K562 (cell line): ENCODE data around the gene GIPR.

Experiments used
- ARID3A ChIP-seq: IDR thresholded peaks from 2 replicates; pipeline ENCODE4 v1.6.1; 2012; ENCODE audit warnings: low read depth, low read length, improper control_type of control experiment, borderline replicate concordance
- ETS1 ChIP-seq: conservative IDR thresholded peaks from 2 replicates; pipeline ENCODE4 v1.6.1; 2011; ENCODE audit warnings: low read depth, mild to moderate bottlenecking, low read length; ENCODE audit not compliant: control insufficient read depth
- EZH2 ChIP-seq: IDR thresholded peaks from 2 replicates; pipeline ENCODE4 v1.6.1; 2012; ENCODE audit warnings: low read depth, mild to moderate bottlenecking, inconsistent platforms, low read length, borderline replicate concordance
- GTF2A2 ChIP-seq: IDR thresholded peaks from 2 replicates; pipeline ENCODE4 v1.6.1; 2016; ENCODE audit warnings: mild to moderate bottlenecking, missing genetic modification characterization, missing compliant biosample characterization
- HINFP ChIP-seq: fragments of 450-650 bp; conservative IDR thresholded peaks from 2 replicates; pipeline ENCODE4 v1.6.1; 2016; ENCODE audit warnings: missing genetic modification characterization, low read depth, mild to moderate bottlenecking, control low read depth, missing compliant biosample characterization
- LEF1 ChIP-seq: fragments of 450-650 bp; IDR thresholded peaks from 2 replicates; pipeline ENCODE4 v1.6.1; 2016; ENCODE audit warnings: mild to moderate bottlenecking
- PHF21A ChIP-seq: fragments of 450-650 bp; IDR thresholded peaks from 2 replicates; pipeline ENCODE4 v1.6.1; 2017; ENCODE audit warnings: low read depth, borderline replicate concordance
- RCOR1 ChIP-seq, 2 experiments: IDR thresholded peaks; 2 replicates each; pipeline ENCODE4 v1.6.1; 2012; ENCODE audit warnings: low read depth in 2 of 2, low read length in 2 of 2, borderline replicate concordance in 1 of 2, improper control_type of control experiment in 1 of 2
- SIN3A ChIP-seq, 2 experiments: fragments of 150-350 bp in 1 of 2; IDR thresholded peaks; 2 replicates each; pipeline ENCODE4 v1.6.1; 2011 to 2016; ENCODE audit warnings: borderline replicate concordance in 2 of 2, low read depth in 2 of 2, low read length in 2 of 2, mild to moderate bottlenecking in 2 of 2, moderate library complexity in 2 of 2; ENCODE audit not compliant: control insufficient read depth in 1 of 2
- SIX5 ChIP-seq, 2 experiments: IDR thresholded peaks; 2 replicates each; pipeline ENCODE4 v1.6.1; 2011; ENCODE audit warnings: low read length in 2 of 2, borderline replicate concordance in 1 of 2, low read depth in 1 of 2, mild to moderate bottlenecking in 1 of 2, moderate library complexity in 1 of 2; ENCODE audit not compliant: insufficient read depth in 1 of 2
- TAF1 ChIP-seq: IDR thresholded peaks from 2 replicates; pipeline ENCODE4 v1.6.1; 2011; ENCODE audit warnings: mild to moderate bottlenecking, low read length, moderate library complexity; ENCODE audit not compliant: insufficient read depth, control insufficient read depth, severe bottlenecking; ENCODE audit errors: extremely low read depth
- TCF7L2 ChIP-seq: fragments of 150-350 bp; IDR thresholded peaks from 2 replicates; pipeline ENCODE4 v1.6.1; 2016; ENCODE audit warnings: low read depth, mild to moderate bottlenecking, low read length, moderate library complexity
- TSHZ1 ChIP-seq: fragments of 250-450 bp; sonication (Bioruptor Pico); IDR thresholded peaks from 2 replicates; pipeline ENCODE4 v1.4.0; 2020; ENCODE audit warnings: mild to moderate bottlenecking, moderate library complexity
- ZNF717 ChIP-seq: fragments of 250-450 bp; sonication (Bioruptor Pico); IDR thresholded peaks from 2 replicates; pipeline ENCODE4 v1.5.0; 2021

GRCh38 chr19:45701676-45702075 lies 33.7 kb downstream of the GIPR start:
- TF ChIP-seq RCOR1 (IDR thresholded peaks at IDR 0.05; ENCODE audit: borderline replicate concordance in 1 of 2, low read depth in 2 of 2, low read length in 2 of 2) (no peak), LEF1 (no peak), TSHZ1 (CRISPR knock-in tag) (no peak), SIX5 (IDR thresholded peaks at IDR 0.05; ENCODE audit: borderline replicate concordance in 1 of 2, insufficient read depth in 1 of 2, low read depth in 1 of 2, low read length in 2 of 2) (no peak), SIN3A (IDR thresholded peaks at IDR 0.05; ENCODE audit: borderline replicate concordance in 2 of 2, control insufficient read depth in 1 of 2, low read depth in 2 of 2, low read length in 2 of 2) (no peak), HINFP (tag) (no peak), ARID3A (no peak), PHF21A (no peak), TAF1 (no peak), EZH2 (no peak), ZNF717 (CRISPR knock-in tag) (no peak), ETS1 (no peak), GTF2A2 (no peak), TCF7L2 (no peak)
